Measurements from ENCODE around the gene GDA.

GDA gene

DNA sequence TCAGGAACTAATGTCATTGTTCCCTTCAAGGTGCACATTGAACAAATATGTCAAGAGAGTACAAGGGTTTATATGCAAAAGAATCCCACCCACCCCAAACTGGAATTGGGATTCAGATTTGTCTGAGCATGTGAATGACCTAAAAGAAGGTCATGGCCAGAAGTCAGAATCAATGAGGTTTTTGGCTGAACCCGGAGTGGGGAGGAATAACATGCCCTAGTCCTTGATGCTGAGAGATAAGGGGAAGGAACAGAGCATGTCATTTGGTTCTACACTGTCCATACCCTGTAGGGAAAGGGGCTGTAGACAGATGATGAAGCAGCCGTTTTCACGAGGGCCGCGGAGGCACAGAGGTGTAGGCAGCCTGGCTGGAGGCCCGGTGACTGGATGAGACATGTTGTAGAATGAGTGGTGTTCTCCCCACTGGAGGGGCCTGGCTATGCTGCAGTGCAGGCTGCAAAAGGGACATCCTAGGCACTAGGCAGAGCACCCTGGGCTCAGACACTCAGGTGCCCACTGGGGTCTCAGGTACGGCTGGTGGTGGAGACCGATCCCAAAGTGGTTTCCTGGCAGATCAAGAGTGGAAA is 149.9 kb downstream of the GDA start:
- H3K27ac Mint-ChIP-seq, result no peak overlapping the region
- H3K27me3 Mint-ChIP-seq (ENCODE audit: low read depth), result peaks cover 4% of the 10 kb centered on the region
- no peaks in the 10 kb centered on the region for H3K9me3 Mint-ChIP-seq
- H3K4me3 Mint-ChIP-seq, result no peak overlapping the region
- H3K36me3 Mint-ChIP-seq (ENCODE audit: low read depth), result no peaks in the 10 kb centered on the region
- peaks cover 4% of the 10 kb centered on the region for H3K4me1 Mint-ChIP-seq
- TF ChIP-seq, protein P1, sequence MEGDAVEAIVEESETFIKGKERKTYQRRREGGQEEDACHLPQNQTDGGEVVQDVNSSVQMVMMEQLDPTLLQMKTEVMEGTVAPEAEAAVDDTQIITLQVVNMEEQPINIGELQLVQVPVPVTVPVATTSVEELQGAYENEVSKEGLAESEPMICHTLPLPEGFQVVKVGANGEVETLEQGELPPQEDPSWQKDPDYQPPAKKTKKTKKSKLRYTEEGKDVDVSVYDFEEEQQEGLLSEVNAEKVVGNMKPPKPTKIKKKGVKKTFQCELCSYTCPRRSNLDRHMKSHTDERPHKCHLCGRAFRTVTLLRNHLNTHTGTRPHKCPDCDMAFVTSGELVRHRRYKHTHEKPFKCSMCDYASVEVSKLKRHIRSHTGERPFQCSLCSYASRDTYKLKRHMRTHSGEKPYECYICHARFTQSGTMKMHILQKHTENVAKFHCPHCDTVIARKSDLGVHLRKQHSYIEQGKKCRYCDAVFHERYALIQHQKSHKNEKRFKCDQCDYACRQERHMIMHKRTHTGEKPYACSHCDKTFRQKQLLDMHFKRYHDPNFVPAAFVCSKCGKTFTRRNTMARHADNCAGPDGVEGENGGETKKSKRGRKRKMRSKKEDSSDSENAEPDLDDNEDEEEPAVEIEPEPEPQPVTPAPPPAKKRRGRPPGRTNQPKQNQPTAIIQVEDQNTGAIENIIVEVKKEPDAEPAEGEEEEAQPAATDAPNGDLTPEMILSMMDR (IDR thresholded peaks at IDR 0.05; ENCODE audit: unreplicated experiment in 3 of 3), result no peak

DNA sequence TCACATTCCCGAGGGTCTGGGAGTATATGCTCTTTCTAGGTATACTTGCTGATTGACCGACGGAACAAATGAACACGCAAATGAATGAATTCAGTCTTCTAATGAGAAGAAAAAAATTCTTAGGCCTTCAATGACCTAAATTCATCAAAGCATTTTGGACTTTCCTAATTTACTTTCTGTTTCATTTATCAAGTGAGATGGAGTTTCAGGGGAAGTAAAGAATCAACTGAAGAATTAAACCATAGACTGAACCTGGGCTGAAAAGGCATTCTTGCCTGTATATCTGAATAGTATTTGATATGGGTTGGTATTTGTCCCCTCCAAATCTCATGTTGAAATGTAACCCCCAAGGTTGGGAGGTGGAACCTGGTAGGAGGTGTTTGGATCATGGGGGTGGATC is 151.6 kb downstream of the GDA start:
- Mint-ChIP-seq H3K4me3 (no peak overlapping the region), H3K9me3 (no peaks in the 10 kb centered on the region), H3K27me3 (ENCODE audit: low read depth) (no peaks in the 10 kb centered on the region), H3K36me3 (ENCODE audit: low read depth) (no peaks in the 10 kb centered on the region), H3K27ac (no peak overlapping the region), H3K4me1 (peaks cover 13% of the 10 kb centered on the region)
- TF ChIP-seq, protein P1 (IDR thresholded peaks at IDR 0.05; ENCODE audit: unreplicated experiment in 3 of 3), result no peak

Data from nephron (organoid).